ENCODE results near the gene TMEM134.
A peak's percentile ranks its signal among the peaks of the same experiment; 100 is the strongest.
"Not testable (repeated sequence)": the region's sequence is repeated elsewhere in the genome, so short reads cannot be mapped to it uniquely, and the experiment has no call there.

The TMEM134 gene

GRCh38 chr11:67483831-67484665 is 15.0 kb upstream of the TMEM134 start:
- DNase-seq: no peak

GRCh38 chr11:67482827-67483798 is 14.1 kb upstream of the TMEM134 start, which contains the start of gene AIP:
Gene AIP, plus strand, starts transcription at chr11:67483026. Its CDS starts 133 bp downstream, at chr11:67483159.
- peak; percentile 98 for DNase-seq

GRCh38 chr11:67482275-67482826 is 13.3 kb upstream of the TMEM134 start:
- DNase-seq: no peak

GRCh38 chr11:67477344-67478050 is 8.4 kb upstream of the TMEM134 start:
- DNase-seq: not testable (repeated sequence)

- DNase-seq: not testable (repeated sequence)
Measured at GRCh38 chr11:67476692-67477091, 7.6 kb upstream of the TMEM134 start.

GRCh38 chr11:67472882-67473281 is 3.8 kb upstream of the TMEM134 start:
- DNase-seq: no peak

GRCh38 chr11:67470337-67471002 is 1.4 kb upstream of the TMEM134 start:
- DNase-seq: no peak

GRCh38 chr11:67469508-67469811 is 409 bp upstream of the TMEM134 start:
- DNase-seq: no peak

- no peak for DNase-seq
Measured at GRCh38 chr11:67468456-67468758, 644 bp downstream of the TMEM134 start.

- peak; percentile 37 for DNase-seq
Measured at GRCh38 chr11:67468056-67468455, 995 bp downstream of the TMEM134 start.

GRCh38 chr11:67466962-67467771 is 1.9 kb downstream of the TMEM134 start:
- no peak for DNase-seq

GRCh38 chr11:67466367-67466766 is 2.7 kb downstream of the TMEM134 start:
- DNase-seq: no peak

GRCh38 chr11:67465530-67465929 is 3.5 kb downstream of the TMEM134 start:
- DNase-seq: not testable (repeated sequence)

- DNase-seq: no peak
Measured at GRCh38 chr11:67465189-67465510, 3.9 kb downstream of the TMEM134 start.

- peak; percentile 34 for DNase-seq
Measured at GRCh38 chr11:67464411-67465188, 4.5 kb downstream of the TMEM134 start.

- DNase-seq: no peak
Measured at GRCh38 chr11:67463680-67464410, 5.2 kb downstream of the TMEM134 start.

- no peak for DNase-seq
Measured at GRCh38 chr11:67463186-67463585, 5.9 kb downstream of the TMEM134 start.

- DNase-seq: no peak
Measured at GRCh38 chr11:67458266-67458665, 10.8 kb downstream of the TMEM134 start.

- no peak for DNase-seq
Measured at GRCh38 chr11:67457453-67457852, 11.6 kb downstream of the TMEM134 start.

- DNase-seq: no peak
Measured at GRCh38 chr11:67456068-67456705, 12.9 kb downstream of the TMEM134 start.
